Esophagus muscularis mucosa (tissue), 4 donors: ENCODE results near the gene SATB1. TPM values are rescaled to one million over a fixed set of nuclear protein-coding genes. Genes with fewer than 3 reads are reported as not detected.

ENCODE experiments used
- DNase-seq: peaks from one replicate; pipeline ENCODE4 v3.0.0-alpha.2; 2017; ENCODE audit errors: extremely low spot score
- H3K27ac ChIP-seq, 4 donors: fragments of 200-600 bp; sonication (generic); replicated peaks in 1 of 4; 1 replicate in 3 of 4; 2 replicates in 1 of 4; pipeline ENCODE4 v1.5.1; 2016 to 2019; ENCODE audit warnings: mild to moderate bottlenecking in 1 of 4
- H3K27me3 ChIP-seq, 4 donors: fragments of 200-600 bp; sonication (generic); one replicate each; pipeline versions ENCODE4 v1.5.1 to v1.6.0; 2016 to 2019
- H3K36me3 ChIP-seq, 4 donors: fragments of 200-600 bp; sonication (generic); one replicate each; pipeline ENCODE4 v1.5.1; 2016 to 2019
- H3K4me1 ChIP-seq, 4 donors: fragments of 200-600 bp; sonication (generic); one replicate each; pipeline ENCODE4 v1.5.1; 2016 to 2019
- H3K4me3 ChIP-seq, 4 donors: fragments of 200-600 bp; sonication (generic); 1 replicate in 2 of 4; 2 replicates in 2 of 4; pipeline ENCODE4 v1.5.1; 2016 to 2019; ENCODE audit warnings: mild to moderate bottlenecking in 4 of 4, moderate library complexity in 1 of 4
- H3K9me3 ChIP-seq, 4 donors: fragments of 200-600 bp; sonication (generic); 1 replicate in 3 of 4; 2 replicates in 1 of 4; pipeline ENCODE4 v1.5.1; 2016 to 2019
- CTCF ChIP-seq, 3 experiments: fragments of 200-600 bp in 2 of 3; fragments of 450-650 bp in 1 of 3; sonication (generic) in 2 of 3; IDR thresholded peaks; one replicate each; pipeline ENCODE4 v1.5.1; 2017 to 2019; ENCODE audit warnings: antibody characterized with exemption in 3 of 3, mild to moderate bottlenecking in 2 of 3, moderate library complexity in 1 of 3
- EP300 ChIP-seq: sonication (generic); formaldehyde crosslinking; IDR thresholded peaks from one replicate; pipeline ENCODE4 v1.6.1; 2017; ENCODE audit warnings: antibody characterized with exemption
- POLR2A ChIP-seq: fragments of 450-650 bp; IDR thresholded peaks from one replicate; pipeline ENCODE4 v1.6.1; 2017; ENCODE audit warnings: antibody characterized with exemption, moderate library complexity, mild to moderate bottlenecking, low read depth
- POLR2AphosphoS5 ChIP-seq, 2 donors: sonication (generic); formaldehyde crosslinking; IDR thresholded peaks; one replicate each; pipeline ENCODE4 v1.6.1; 2017; ENCODE audit warnings: antibody characterized with exemption in 2 of 2
- WGBS: methylation state at CpG from one replicate; pipeline ENCODE4 v1.1.5; 2018; 5-methylcytosine and 5-hydroxymethylcytosine counted together
- intact Hi-C: fragments of 100-400 bp; cut with DNase I; formaldehyde crosslinking; loops from one replicate; pipeline ENCODE4 v1.15.1; 2023
- total RNA-seq, 4 donors: library from RNA; depleted of rRNA; stranded (reverse); fragments of >200 nt; gene quantifications; one replicate each; pipeline versions ENCODE4 v1.1.0 to v1.2.1, GENCODE V29; 2016

Gene SATB1
- total RNA-seq, 4 donors from 2014 or later: 38.1 to 87.4 (median 57.1) TPM

GRCh38 chr3:18351823-18352744 is 73.1 kb downstream of the SATB1 start:
- H3K27ac ChIP-seq: no peak overlapping the region
- H3K4me1 ChIP-seq: peaks cover 0 to 5% (median 0%) of the 10 kb centered on the region in 4 donors
- WGBS: 90% methylated on average over 12 of the region's 12 CpGs
- H3K36me3 ChIP-seq: peaks cover 9 to 37% (median 24%) of the 10 kb centered on the region in 4 donors
- H3K4me3 ChIP-seq: no peak overlapping the region
- intact Hi-C loops: no loop called here
- no peaks in the 10 kb centered on the region for H3K27me3 ChIP-seq
- no peaks in the 10 kb centered on the region for H3K9me3 ChIP-seq
- no peak for DNase-seq
- TF ChIP-seq POLR2A (no peak), POLR2AphosphoS5 (IDR thresholded peaks at IDR 0.05) (no peak), EP300 (no peak), CTCF (IDR thresholded peaks at IDR 0.05) (no peak)

- no peak for TF ChIP-seq EP300
- no peak for TF ChIP-seq CTCF (IDR thresholded peaks at IDR 0.05)
- H3K4me3 ChIP-seq: no peak overlapping the region
- no peaks in the 10 kb centered on the region for H3K9me3 ChIP-seq
- H3K27me3 ChIP-seq: no peaks in the 10 kb centered on the region
- H3K4me1 ChIP-seq: peaks cover 0 to 5% (median 0%) of the 10 kb centered on the region in 4 donors
- 89% methylated on average over 5 of the region's 5 CpGs for WGBS
- H3K36me3 ChIP-seq: peaks cover 9 to 37% (median 24%) of the 10 kb centered on the region in 4 donors
- H3K27ac ChIP-seq: no peak overlapping the region
- intact Hi-C loops: no loop called here
- no peak for DNase-seq
Measured at GRCh38 chr3:18351069-18351628, 74.0 kb downstream of the SATB1 start.

DNA sequence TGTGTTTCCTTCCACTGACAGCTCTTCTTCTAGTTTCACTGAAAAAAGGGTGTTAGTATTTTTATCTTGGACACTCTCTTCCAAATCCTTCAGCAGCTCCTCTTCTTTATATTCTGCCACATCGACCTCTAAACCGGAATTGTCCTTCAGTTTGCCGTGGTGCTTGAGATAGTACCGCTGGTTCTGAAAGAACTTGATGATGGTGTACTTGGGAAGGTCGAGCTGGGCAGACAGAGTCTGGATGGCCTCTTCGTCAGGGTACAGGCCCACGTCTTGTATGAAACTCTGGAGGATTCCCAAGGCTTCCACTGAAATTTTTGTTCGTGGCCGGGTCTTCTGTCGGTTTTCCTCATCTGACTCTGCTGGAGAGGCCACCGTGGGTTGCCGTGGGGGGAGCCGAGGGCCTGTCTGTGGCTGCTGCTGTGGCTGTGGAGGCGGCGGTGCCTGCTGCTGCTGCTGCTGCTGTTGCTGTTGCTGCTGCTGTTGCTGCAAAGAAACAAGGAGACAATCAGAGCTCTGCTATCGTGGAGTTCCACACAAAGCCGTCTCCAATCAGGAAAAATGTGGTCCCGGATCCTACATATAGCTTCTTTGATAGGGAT is 75.8 kb downstream of the SATB1 start:
- Histone ChIP-seq H3K27ac (no peak overlapping the region), H3K27me3 (no peaks in the 10 kb centered on the region), H3K36me3 (peaks cover 9 to 37% (median 24%) of the 10 kb centered on the region in 4 donors)

GRCh38 chr3:18346097-18346496 is 79.0 kb downstream of the SATB1 start:
- H3K27ac ChIP-seq: no peak overlapping the region
- peaks cover 9 to 25% (median 17%) of the 10 kb centered on the region in 4 donors for H3K36me3 ChIP-seq
- no peak for TF ChIP-seq CTCF (IDR thresholded peaks at IDR 0.05)
- TF ChIP-seq POLR2A: no peak
- TF ChIP-seq POLR2AphosphoS5 (IDR thresholded peaks at IDR 0.05): no peak
- TF ChIP-seq EP300: no peak
- WGBS: 95% methylated on average over 4 of the region's 4 CpGs
- no peaks in the 10 kb centered on the region for H3K4me1 ChIP-seq
- intact Hi-C loops: no loop called here
- H3K4me3 ChIP-seq: no peak overlapping the region
- H3K27me3 ChIP-seq: no peaks in the 10 kb centered on the region
- no peaks in the 10 kb centered on the region for H3K9me3 ChIP-seq
- no peak for DNase-seq

More for the DNA sequence above, 75.8 kb downstream of the SATB1 start:
- 93% methylated on average over 18 of the region's 18 CpGs for WGBS
- intact Hi-C loops: no loop called here
- no peak for DNase-seq
- H3K9me3 ChIP-seq: no peaks in the 10 kb centered on the region
- no peak overlapping the region for H3K4me3 ChIP-seq
- no peaks in the 10 kb centered on the region for H3K4me1 ChIP-seq
- TF ChIP-seq EP300: no peak
- no peak for TF ChIP-seq CTCF (IDR thresholded peaks at IDR 0.05)
- TF ChIP-seq POLR2AphosphoS5 (IDR thresholded peaks at IDR 0.05): no peak
- TF ChIP-seq POLR2A: no peak
